Psoas muscle (tissue), 8 donors: Measurements from ENCODE around the gene TMEM234. TPM values are rescaled to one million over a fixed set of nuclear protein-coding genes. Genes with fewer than 3 reads are reported as not detected.

ENCODE experiments used
- ATAC-seq, 4 donors: fragments of 200-7000 bp; cut with Tn5 transposase; one replicate each; pipeline ENCODE4 v1.9.1; 2020; ENCODE audit warnings: moderate library complexity in 3 of 4, mild to moderate bottlenecking in 2 of 4
- DNase-seq, 2 donors: peaks; one replicate each; pipeline ENCODE4 v3.0.0-alpha.2; 2020
- H3K27ac ChIP-seq: fragments of 200-600 bp; one replicate; pipeline ENCODE4 v1.8.0; 2022
- H3K27me3 ChIP-seq, 3 donors: fragments of 200-600 bp in 1 of 3; one replicate each; pipeline versions ENCODE4 v1.6.1 to v1.8.0; 2013 to 2022; ENCODE audit warnings: low read length in 2 of 3, mild to moderate bottlenecking in 2 of 3, moderate library complexity in 1 of 3; ENCODE audit not compliant: insufficient read depth in 3 of 3
- H3K36me3 ChIP-seq, 2 donors: fragments of 200-600 bp in 1 of 2; one replicate each; pipeline versions ENCODE4 v1.6.1 to v1.8.0; 2013 to 2022; ENCODE audit warnings: low read depth in 1 of 2, mild to moderate bottlenecking in 1 of 2, moderate library complexity in 1 of 2; ENCODE audit not compliant: insufficient read depth in 1 of 2
- H3K4me1 ChIP-seq: fragments of 200-600 bp; one replicate; pipeline ENCODE4 v1.8.0; 2022
- H3K4me3 ChIP-seq: fragments of 200-600 bp; one replicate; pipeline ENCODE4 v1.8.0; 2022; ENCODE audit warnings: mild to moderate bottlenecking
- H3K9me3 ChIP-seq: fragments of 200-600 bp; one replicate; pipeline ENCODE4 v1.8.0; 2022
- WGBS, 3 donors: extraction: QIAGEN DNeasy Blood & Tissue Kit; methylation state at CpG; one replicate each; pipeline versions ENCODE4 v1.1.6 to v1.1.7; 2013; 5-methylcytosine and 5-hydroxymethylcytosine counted together
- intact Hi-C, 2 donors: fragments of 100-400 bp; cut with DNase I; formaldehyde crosslinking; loops; one replicate each; pipeline versions ENCODE4 v1.11.0 to v1.14.2; 2022
- polyA plus RNA-seq, 3 donors: library from polyadenylated mRNA; stranded (reverse); fragments of 200-250 nt; gene quantifications; one replicate each; pipeline ENCODE4 v1.2.3, GENCODE V29; 2013
- total RNA-seq, 4 donors: library from RNA; stranded (reverse); fragmentation: NEBNext Ultra II Directional in 2 of 4; extraction: Animal tissue kit (Norgen Biotek cat#: 25700) in 2 of 4; gene quantifications; one replicate each; pipeline versions ENCODE4 v1.2.1 to v1.2.4, GENCODE V29; 2021 to 2023
- TF ChIP-seq, protein P1 (sequence below): fragments of 200-600 bp; IDR thresholded peaks from one replicate; pipeline ENCODE4 v1.8.0; 2022; ENCODE audit warnings: antibody characterized with exemption
- donor health status: healthy with polysubstance abuse.
- donor health status: DM: no; HTN: no; CAD: no; lungs with moderate emphysema.
- donor health status: Bipolar disorder and iron deficiency.
- donor health status: healthy.
- donor health status: DM: yes; HTN: yes; CAD: no.
- donor health status: DM: no; HTN: no; CAD: no.
- donor health status: DM: no; HTN: no; CAD: no.
- donor health status: DM: yes; HTN: yes; CAD: no.

TMEM234 gene
- total and polyA plus RNA-seq, 7 donors, result 2.6 to 9.8 (median 5.7) TPM

GRCh38 chr1:32220746-32221580 lies 1.2 kb downstream of the TMEM234 start:
- H3K27me3 ChIP-seq, result no peaks in the 10 kb centered on the region
- DNase-seq (no peak), ATAC-seq (no peak)
- peaks cover 25% of the 10 kb centered on the region for H3K4me1 ChIP-seq
- intact Hi-C loops, result no loop called here
- peaks cover 0 to 67% of the 10 kb centered on the region in 2 donors for H3K36me3 ChIP-seq
- H3K9me3 ChIP-seq, result no peaks in the 10 kb centered on the region
- no peak overlapping the region for H3K27ac ChIP-seq
- peak overlapping the region; percentile 95 for H3K4me3 ChIP-seq
- 84 to 90% (median 85%) methylated on average over 4 of the region's 4 CpGs for WGBS, 3 donors
- TF ChIP-seq, protein P1, sequence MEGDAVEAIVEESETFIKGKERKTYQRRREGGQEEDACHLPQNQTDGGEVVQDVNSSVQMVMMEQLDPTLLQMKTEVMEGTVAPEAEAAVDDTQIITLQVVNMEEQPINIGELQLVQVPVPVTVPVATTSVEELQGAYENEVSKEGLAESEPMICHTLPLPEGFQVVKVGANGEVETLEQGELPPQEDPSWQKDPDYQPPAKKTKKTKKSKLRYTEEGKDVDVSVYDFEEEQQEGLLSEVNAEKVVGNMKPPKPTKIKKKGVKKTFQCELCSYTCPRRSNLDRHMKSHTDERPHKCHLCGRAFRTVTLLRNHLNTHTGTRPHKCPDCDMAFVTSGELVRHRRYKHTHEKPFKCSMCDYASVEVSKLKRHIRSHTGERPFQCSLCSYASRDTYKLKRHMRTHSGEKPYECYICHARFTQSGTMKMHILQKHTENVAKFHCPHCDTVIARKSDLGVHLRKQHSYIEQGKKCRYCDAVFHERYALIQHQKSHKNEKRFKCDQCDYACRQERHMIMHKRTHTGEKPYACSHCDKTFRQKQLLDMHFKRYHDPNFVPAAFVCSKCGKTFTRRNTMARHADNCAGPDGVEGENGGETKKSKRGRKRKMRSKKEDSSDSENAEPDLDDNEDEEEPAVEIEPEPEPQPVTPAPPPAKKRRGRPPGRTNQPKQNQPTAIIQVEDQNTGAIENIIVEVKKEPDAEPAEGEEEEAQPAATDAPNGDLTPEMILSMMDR, result no peak

DNA sequence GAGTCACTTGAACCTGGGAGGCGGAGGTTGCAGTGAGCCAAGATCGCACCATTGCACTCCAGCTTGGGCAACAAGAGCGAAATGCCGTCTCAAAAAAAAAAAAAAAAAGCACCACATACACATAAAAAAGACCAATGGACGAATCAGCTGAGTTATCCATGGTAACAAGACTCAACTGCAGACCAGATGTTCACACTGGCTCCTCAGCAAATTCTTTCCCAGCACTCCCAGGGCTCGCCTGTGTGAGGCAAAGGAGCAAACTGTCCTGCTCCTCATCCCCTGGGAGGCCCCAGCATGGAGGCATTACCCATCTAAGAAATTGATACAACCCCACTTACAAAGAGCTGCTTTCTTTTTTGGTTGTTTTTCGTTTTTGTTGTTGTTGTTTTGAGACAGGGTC lies 3.1 kb downstream of the TMEM234 start:
- WGBS, 3 donors, result 79 to 84% (median 79%) methylated on average over 6 to 7 of the region's 7 CpGs
- H3K4me1 ChIP-seq, result peaks cover 22% of the 10 kb centered on the region
- H3K27me3 ChIP-seq, result no peaks in the 10 kb centered on the region
- intact Hi-C loops, result loop anchor here in 1 of 2 donors (10.0 kb wide), 1 partner anchor 96 kb away; no protein-coding TSS in a partner anchor
- no peak overlapping the region for H3K4me3 ChIP-seq
- no peak for DNase-seq
- no peaks in the 10 kb centered on the region for H3K9me3 ChIP-seq
- TF ChIP-seq, protein P1, result no peak
- H3K36me3 ChIP-seq, result peaks cover 4 to 64% of the 10 kb centered on the region in 2 donors
- no peak for ATAC-seq
- no peak overlapping the region for H3K27ac ChIP-seq

GRCh38 chr1:32216566-32216965 lies 5.6 kb downstream of the TMEM234 start:
- TF ChIP-seq, protein P1, result no peak
- Histone ChIP-seq H3K27ac (no peak overlapping the region), H3K27me3 (no peaks in the 10 kb centered on the region), H3K4me3 (no peak overlapping the region), H3K36me3 (peaks cover 4 to 56% of the 10 kb centered on the region in 2 donors), H3K4me1 (peaks cover 10% of the 10 kb centered on the region), H3K9me3 (no peaks in the 10 kb centered on the region)
- intact Hi-C loops, result loop anchor here in 1 of 2 donors (10.0 kb wide), 1 partner anchor 98 kb away; no protein-coding TSS in a partner anchor
- 88 to 93% (median 89%) methylated on average over 5 of the region's 5 CpGs for WGBS, 3 donors
- ATAC-seq (no peak), DNase-seq (no peak)

DNA sequence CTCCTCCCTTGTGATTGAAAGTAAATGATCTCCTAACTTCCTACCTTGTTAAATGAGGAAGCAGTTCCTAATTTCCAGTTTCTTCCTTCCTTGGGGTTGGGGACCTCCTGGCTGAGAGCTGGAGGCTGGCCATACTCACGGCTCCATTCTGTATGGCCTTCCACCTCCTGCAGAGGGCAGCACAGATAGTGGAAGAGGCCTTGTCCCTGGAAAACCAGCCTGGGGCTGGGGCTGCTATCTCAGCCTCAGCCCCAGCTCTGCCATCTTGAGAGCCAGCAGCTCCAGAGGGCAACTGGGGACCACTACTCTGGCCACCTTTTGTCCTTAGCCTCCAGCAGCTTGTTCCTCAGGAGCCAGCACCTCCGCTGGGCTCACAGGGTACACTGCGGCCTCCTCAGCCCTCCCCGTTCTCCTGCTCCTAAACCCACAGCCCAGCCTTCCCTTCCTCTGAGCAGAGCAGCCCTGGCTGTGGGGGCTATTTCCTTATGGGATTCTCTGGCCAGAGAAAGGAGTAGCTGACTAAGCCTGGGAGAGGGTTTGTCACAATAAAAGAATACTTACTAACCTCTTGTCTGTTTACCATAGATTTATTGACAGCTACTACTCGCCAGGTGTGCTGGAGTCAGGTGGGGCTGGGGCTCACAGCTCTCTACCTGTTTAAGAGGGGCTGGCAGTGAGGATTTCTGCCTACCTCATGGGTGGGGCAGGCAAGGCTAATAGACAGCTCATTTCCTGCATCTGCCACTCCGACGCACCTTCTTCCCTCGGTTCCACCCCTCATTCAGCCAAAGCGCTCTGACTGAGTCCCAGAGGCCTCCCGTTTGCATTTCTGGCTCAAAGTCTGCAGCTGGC lies 6.3 kb downstream of the TMEM234 start:
- DNase-seq (peak in 1 of 2 donors; percentile 68), ATAC-seq (peak; percentile 78 to 89 (median 82))
- intact Hi-C loops, result loop anchor here (2.0 to 10.0 kb wide), 2 partner anchors 99 to 101 kb away; no protein-coding TSS in a partner anchor
- H3K36me3 ChIP-seq, result peaks cover 4 to 56% of the 10 kb centered on the region in 2 donors
- no peaks in the 10 kb centered on the region for H3K9me3 ChIP-seq
- peaks cover 3% of the 10 kb centered on the region for H3K4me1 ChIP-seq
- no peak overlapping the region for H3K4me3 ChIP-seq
- whole genome bisulfite sequencing, 3 donors, result 72 to 76% (median 75%) methylated on average over 10 of the region's 10 CpGs
- TF ChIP-seq, protein P1, result peak; percentile 70
- no peaks in the 10 kb centered on the region for H3K27me3 ChIP-seq
- no peak overlapping the region for H3K27ac ChIP-seq
